COLO668 (cell line): ENCODE results near the gene SLC26A9.
A peak's percentile ranks its signal among the peaks of the same experiment; 100 is the strongest.

Source experiments
- DNase-seq: peaks from one replicate; lab custom pipeline; 2025; ENCODE audit not compliant: unreplicated experiment; lab: John Stamatoyannopoulos, UW

Gene SLC26A9

GRCh38 chr1:205949753-205950152, 6.5 kb upstream of the SLC26A9 start:
- DNase-seq: no peak

- no peak for DNase-seq
These were observed 5.6 kb upstream of the SLC26A9 start for GRCh38 chr1:205948886-205949285.

GRCh38 chr1:205948039-205948438, 4.8 kb upstream of the SLC26A9 start:
- DNase-seq: no peak

GRCh38 chr1:205947024-205947423, 3.8 kb upstream of the SLC26A9 start:
- no peak for DNase-seq

GRCh38 chr1:205945069-205945468, 1.8 kb upstream of the SLC26A9 start:
- no peak for DNase-seq

GRCh38 chr1:205944525-205944924, 1.3 kb upstream of the SLC26A9 start:
- no peak for DNase-seq

- DNase-seq: no peak
These were observed 561 bp downstream of the SLC26A9 start for GRCh38 chr1:205942631-205943159.

GRCh38 chr1:205940710-205941109, 2.5 kb downstream of the SLC26A9 start:
- DNase-seq: no peak

DNA sequence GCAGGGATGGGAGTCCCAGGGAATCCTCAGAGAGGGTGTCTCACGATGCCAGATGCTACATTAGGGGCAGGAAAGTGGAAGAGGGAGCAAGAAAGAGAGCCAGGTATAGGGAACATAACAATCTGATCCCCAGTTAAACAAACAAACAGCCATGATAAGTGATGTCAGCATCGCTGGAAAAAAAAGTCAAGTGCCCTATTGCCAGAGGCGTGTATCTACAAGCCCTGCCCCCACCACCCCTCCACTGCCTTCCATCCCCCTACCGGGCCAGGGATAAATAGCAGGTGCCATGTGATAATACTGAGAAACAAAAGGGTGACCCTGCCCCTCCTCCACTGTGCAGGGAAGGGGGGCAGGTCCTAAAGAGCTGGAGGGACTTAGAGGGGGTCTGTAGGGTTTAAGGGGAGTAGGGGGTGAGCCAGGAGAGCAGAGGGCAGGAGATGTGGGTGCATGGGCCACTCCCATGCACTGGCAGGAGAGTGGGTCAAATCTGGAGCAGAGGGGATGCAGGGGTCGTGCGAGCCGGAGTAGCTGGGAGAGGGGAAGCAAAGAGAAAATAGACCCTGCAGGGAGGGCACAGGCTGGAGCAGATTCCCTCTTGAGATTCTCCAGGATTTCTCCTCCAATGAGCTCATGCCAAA, 3.4 kb downstream of the SLC26A9 start:
- DNase-seq: peak; percentile 92

DNA sequence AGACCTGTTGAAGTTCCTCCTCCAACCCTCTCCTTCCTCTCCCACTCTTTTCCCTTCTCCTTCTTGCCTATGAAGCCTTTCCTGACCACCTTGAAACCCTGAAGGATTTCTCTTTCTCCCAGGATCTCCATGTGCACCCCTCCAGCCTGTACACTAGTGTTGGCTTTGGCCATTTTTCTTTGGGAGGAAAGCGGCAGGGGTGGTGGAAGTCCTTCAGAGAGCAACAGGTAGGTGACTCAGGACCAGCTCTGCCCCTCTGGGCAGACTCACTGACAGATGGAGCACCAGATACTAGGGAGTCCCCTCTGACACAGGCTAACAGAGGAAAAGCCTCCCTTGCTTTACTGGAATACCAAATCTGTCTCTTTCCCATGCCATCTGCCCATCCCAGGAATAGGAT, 4.6 kb downstream of the SLC26A9 start:
- no peak for DNase-seq

DNA sequence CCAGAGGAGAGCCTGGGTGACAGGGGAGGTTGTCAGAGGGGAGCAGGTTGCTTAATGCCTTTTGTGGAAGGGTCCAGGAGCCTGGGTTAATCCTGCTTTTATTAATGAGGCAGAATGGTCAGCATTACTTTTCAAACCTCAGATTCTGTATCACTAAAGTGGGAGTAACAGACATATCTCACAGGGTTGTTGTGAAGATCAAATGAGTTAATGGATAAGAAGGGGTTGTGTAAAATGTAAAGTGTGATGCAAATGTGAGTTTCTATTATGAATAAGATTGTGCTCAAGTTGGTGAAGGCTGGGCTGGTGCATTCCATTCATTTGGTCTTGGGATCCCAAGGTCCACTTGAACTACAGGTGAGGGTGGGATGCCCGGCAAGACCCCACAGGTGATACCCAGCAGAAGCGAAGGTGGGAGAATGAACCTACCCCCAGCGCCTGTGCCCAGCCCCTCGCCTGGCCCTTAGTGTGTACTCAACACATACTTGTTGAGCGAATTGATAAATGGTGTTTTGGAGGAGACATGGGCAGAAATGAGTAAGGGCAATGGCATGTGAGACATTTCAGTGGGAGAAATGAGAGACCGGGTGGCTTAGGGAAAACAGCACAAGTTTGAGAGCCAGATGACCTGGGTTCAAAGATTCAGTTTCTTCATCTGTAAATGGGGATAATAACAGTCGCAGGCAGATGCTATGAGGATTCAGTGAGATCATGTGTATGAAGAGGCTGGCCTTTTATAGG, 6.2 kb downstream of the SLC26A9 start:
- no peak for DNase-seq

DNA sequence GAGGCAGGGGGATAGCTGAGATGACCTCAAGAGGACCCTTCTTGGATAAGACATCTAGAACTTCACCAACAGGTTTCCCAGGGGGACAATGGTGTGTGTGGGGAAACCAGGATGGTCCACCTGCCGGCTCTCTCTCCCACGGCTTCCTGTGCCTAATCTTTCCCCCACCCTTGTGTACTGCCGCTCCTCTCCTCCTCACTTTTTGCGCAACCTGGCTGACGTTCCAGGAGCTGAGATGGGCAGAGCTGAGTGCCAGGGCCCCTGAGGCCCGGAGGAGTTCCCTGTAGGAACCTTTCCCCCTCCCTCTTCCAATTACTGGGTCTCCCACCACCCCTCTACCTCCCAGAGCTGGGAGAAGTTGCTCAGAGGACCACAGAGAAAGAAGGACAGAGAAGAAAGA, 6.9 kb downstream of the SLC26A9 start:
- no peak for DNase-seq

- DNase-seq: no peak
These were observed 7.4 kb downstream of the SLC26A9 start for GRCh38 chr1:205935869-205936268.

- DNase-seq: peak; percentile 72
These were observed 8.5 kb downstream of the SLC26A9 start for GRCh38 chr1:205934788-205935187.

DNA sequence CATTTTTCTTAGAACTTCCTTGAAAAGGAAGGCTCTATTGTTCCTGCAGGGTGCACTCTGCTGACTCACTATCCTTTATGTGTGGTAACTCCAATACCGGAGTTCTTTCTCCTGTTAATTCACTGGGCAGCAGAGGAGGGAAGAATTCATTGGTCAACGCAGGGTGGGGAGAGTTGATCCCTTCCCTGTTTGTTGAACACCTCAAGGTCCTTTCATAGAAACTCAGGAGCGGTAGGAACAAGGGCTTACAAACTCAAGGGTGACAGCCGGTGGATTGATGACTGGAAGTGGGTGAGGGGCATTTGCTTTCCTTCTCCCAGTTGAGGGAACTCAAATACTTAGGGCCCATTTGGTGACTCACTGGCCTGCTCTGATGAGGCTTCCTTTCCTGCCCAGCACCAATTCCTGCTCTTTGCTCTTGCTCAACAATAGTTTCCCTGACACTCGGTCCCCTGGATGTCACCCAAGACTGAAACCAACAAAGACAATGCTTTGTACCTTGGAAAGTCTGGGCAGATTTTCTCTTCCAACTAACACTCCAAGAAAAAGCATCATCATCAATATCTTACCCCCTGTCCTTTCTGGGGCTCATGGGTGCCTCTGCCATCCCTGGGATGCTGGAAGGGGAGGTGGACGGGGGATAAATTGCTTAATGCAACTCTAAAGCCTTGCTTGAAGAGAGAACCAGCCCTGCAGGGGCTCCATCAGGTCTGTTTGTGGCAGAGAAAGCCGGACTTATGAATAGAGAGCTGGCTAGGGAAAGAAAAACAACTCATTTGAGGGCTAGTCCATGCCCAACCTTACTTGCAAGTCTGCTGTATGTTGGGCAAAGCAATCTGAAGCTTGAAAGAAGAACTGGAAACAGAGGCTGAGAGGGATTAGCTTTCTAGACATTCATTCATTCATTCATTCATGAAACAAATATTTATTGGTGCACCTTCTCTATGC, 9.3 kb downstream of the SLC26A9 start:
- DNase-seq: peak; percentile 26

- DNase-seq: no peak
These were observed 10.5 kb downstream of the SLC26A9 start for GRCh38 chr1:205932776-205933175.

DNA sequence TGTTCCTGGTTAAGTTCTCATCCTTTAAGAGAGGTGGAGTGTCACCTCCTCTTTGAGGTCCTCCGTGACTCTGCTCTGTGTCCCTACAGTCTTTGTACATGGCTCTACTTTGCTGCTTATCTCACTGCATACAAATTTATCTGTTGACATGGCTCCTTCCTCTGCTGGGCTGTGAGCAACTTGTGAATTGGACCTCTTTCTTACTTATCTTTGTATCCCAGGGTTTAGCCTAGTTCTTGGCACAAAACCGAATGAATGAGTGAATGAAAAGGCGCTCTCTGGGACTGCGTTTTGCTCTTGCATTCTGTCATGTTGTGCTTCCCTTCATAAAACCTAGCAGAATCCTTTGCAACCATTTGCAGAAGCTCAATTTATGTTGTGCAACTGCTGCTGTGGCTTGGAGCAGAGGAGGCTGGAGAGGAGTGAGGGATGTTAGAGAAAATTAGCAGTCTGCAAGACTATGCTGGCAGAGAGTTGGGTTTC, 12.4 kb downstream of the SLC26A9 start:
- DNase-seq: no peak

- DNase-seq: no peak
These were observed 13.1 kb downstream of the SLC26A9 start for GRCh38 chr1:205930195-205930577.

- no peak for DNase-seq
These were observed 13.6 kb downstream of the SLC26A9 start for GRCh38 chr1:205929496-205930194.

GRCh38 chr1:205928317-205928716, 14.9 kb downstream of the SLC26A9 start:
- DNase-seq: no peak

GRCh38 chr1:205927676-205928075, 15.6 kb downstream of the SLC26A9 start:
- no peak for DNase-seq
